ENCODE data around the gene FAF2.

DNA sequence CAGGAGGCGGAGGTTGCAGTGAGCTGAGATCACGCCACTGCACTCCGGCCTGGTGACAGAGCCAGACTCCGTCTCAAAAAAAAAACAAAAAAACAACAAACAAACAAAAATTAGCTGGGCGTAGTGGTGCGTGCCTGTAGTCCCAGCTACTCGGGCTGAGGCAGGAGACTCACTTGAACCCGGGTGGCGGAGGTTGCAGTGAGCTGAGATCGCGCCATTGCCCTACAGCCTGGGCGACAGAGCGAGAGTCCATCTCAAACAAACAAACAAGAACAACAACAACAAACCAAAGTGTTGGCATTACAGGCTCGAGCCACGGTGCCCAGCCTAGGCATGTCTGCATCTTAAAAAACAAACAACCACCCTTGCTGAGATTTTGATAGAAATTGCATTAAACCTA, 76.8 kb downstream of the FAF2 start:
- TF ChIP-seq RARB (CRISPR knock-in tag; IDR thresholded peaks at IDR 0.05) (no peak), MAFK (IDR thresholded peaks at IDR 0.05; ENCODE audit: partially characterized antibody) (no peak), CEBPB (IDR thresholded peaks at IDR 0.05) (no peak)
